Peyer's patch (tissue), 4 donors: ENCODE data around the gene EIF1B.
"Not testable (repeated sequence)": the region's sequence is repeated elsewhere in the genome, so short reads cannot be mapped to it uniquely, and the experiment has no call there.

Experiments used
- POLR2A ChIP-seq, 2 donors: fragments of 450-650 bp; IDR thresholded peaks; one replicate each; pipeline ENCODE4 v1.5.1; 2017; ENCODE audit warnings: antibody characterized with exemption in 2 of 2, mild to moderate bottlenecking in 2 of 2, moderate library complexity in 2 of 2
- TF ChIP-seq, protein P1 (sequence below), 6 experiments: fragments of 450-650 bp in 4 of 6; fragments of 200-600 bp in 2 of 6; sonication (generic) in 1 of 6; IDR thresholded peaks; one replicate each; pipeline ENCODE4 v1.5.1; 2017 to 2019; ENCODE audit warnings: antibody characterized with exemption in 6 of 6, mild to moderate bottlenecking in 3 of 6, moderate library complexity in 1 of 6

DNA sequence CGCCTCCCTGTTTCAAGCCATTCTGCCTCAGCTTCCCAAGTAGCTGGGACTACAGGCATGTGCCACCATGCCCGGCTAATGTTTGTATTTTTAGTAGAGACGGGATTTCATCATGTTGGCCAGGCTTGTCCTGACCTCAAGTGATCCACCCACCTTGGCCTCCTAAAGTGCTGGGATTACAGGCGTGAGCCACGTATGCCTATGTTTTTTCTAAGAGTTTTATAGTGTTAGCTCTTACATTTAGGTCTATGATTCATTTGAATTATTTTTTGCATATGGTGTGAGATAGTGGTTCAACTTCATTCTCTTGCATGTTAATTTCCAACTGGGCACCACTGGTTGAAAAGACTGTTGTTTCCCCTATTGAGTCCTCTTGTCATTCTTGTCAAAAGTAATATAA, 26.4 kb upstream of the EIF1B start:
- TF ChIP-seq, protein P1, sequence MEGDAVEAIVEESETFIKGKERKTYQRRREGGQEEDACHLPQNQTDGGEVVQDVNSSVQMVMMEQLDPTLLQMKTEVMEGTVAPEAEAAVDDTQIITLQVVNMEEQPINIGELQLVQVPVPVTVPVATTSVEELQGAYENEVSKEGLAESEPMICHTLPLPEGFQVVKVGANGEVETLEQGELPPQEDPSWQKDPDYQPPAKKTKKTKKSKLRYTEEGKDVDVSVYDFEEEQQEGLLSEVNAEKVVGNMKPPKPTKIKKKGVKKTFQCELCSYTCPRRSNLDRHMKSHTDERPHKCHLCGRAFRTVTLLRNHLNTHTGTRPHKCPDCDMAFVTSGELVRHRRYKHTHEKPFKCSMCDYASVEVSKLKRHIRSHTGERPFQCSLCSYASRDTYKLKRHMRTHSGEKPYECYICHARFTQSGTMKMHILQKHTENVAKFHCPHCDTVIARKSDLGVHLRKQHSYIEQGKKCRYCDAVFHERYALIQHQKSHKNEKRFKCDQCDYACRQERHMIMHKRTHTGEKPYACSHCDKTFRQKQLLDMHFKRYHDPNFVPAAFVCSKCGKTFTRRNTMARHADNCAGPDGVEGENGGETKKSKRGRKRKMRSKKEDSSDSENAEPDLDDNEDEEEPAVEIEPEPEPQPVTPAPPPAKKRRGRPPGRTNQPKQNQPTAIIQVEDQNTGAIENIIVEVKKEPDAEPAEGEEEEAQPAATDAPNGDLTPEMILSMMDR (IDR thresholded peaks at IDR 0.05): not testable (repeated sequence)
- not testable (repeated sequence) for TF ChIP-seq POLR2A (IDR thresholded peaks at IDR 0.05)
